PC-9 (cell line): ENCODE measurements around the gene EHMT1. TPM values are rescaled to one million over a fixed set of nuclear protein-coding genes. Genes with fewer than 3 reads are reported as not detected.

Experiments used
- BruUV-seq: library from RNA; stranded (reverse); fragments of 400-500 nt; replicated peaks from 2 replicates; lab custom pipeline; 2021; lab: Mats Ljungman, UMichigan
- CTCF ChIA-PET: fragments of 300-600 bp; sonication (Branson Sonifier 250); formaldehyde crosslinking; loops from one replicate; lab custom pipeline; 2022; ENCODE audit warnings: antibody characterized with exemption; lab: Charles Lee
- POLR2A ChIA-PET: fragments of 300-600 bp; sonication (Branson Sonifier 250); formaldehyde crosslinking; loops from one replicate; lab custom pipeline; 2022; ENCODE audit warnings: antibody characterized with exemption; ENCODE audit not compliant: unreplicated experiment; lab: Charles Lee
- DNase-seq, 2 experiments: peaks; one replicate each; pipeline versions ENCODE4 v3.0.0 to v3.0.0-alpha.2; 2015 to 2022; ENCODE audit warnings: mixed read lengths in 1 of 2
- H2AFZ ChIP-seq: fragments of 200-600 bp; sonication (generic); 2 replicates; pipeline ENCODE4 v1.8.1; 2017; ENCODE audit warnings: antibody characterized with exemption
- H3F3A ChIP-seq: fragments of 200-600 bp; sonication (generic); 2 replicates; pipeline ENCODE4 v1.8.1; 2017; ENCODE audit warnings: antibody characterized with exemption, mild to moderate bottlenecking, low read depth; ENCODE audit not compliant: insufficient read depth
- H3K27ac ChIP-seq: fragments of 200-600 bp; sonication (generic); 2 replicates; pipeline ENCODE4 v1.6.1; 2016; ENCODE audit warnings: mixed run types
- H3K27me3 ChIP-seq: fragments of 200-600 bp; sonication (generic); 2 replicates; pipeline ENCODE4 v1.6.1; 2016; ENCODE audit warnings: low read depth, mixed run types; ENCODE audit not compliant: insufficient read depth
- H3K36me3 ChIP-seq: fragments of 200-600 bp; sonication (generic); 2 replicates; pipeline ENCODE4 v1.6.1; 2016; ENCODE audit warnings: low read depth, mixed run types
- H3K4me1 ChIP-seq: fragments of 200-600 bp; sonication (generic); replicated peaks from 2 replicates; pipeline ENCODE4 v1.6.1; 2016; ENCODE audit warnings: mixed run types; ENCODE audit not compliant: insufficient read depth
- H3K4me2 ChIP-seq: fragments of 200-600 bp; sonication (generic); 2 replicates; pipeline ENCODE4 v1.6.1; 2017; ENCODE audit warnings: mixed run types
- H3K4me3 ChIP-seq: fragments of 200-600 bp; sonication (generic); 2 replicates; pipeline ENCODE4 v1.6.1; 2016; ENCODE audit warnings: mixed run types
- H3K79me2 ChIP-seq: fragments of 200-600 bp; sonication (generic); 2 replicates; pipeline ENCODE4 v1.6.1; 2017; ENCODE audit warnings: low read depth, mixed run types
- H3K9me2 ChIP-seq: fragments of 200-600 bp; sonication (generic); 2 replicates; pipeline ENCODE4 v1.8.1; 2017; ENCODE audit warnings: mild to moderate bottlenecking; ENCODE audit not compliant: insufficient read depth
- H3K9me3 ChIP-seq: fragments of 200-600 bp; sonication (generic); 2 replicates; pipeline ENCODE4 v1.8.1; 2016; ENCODE audit warnings: low read depth; ENCODE audit not compliant: insufficient read depth
- H4K20me1 ChIP-seq: fragments of 200-600 bp; sonication (generic); 2 replicates; pipeline ENCODE4 v1.8.1; 2017; ENCODE audit not compliant: insufficient read depth
- CTCF ChIP-seq: fragments of 200-600 bp; sonication (generic); conservative IDR thresholded peaks from 2 replicates; pipeline ENCODE4 v1.6.1; 2017; ENCODE audit warnings: mixed run types, antibody characterized with exemption, mild to moderate bottlenecking, moderate library complexity
- EZH2 ChIP-seq: fragments of 200-600 bp; sonication (generic); IDR thresholded peaks from 2 replicates; pipeline ENCODE4 v1.8.0; 2017; ENCODE audit warnings: antibody characterized with exemption, low read depth
- intact Hi-C: fragments of 100-400 bp; cut with micrococcal nuclease; formaldehyde crosslinking; loops from one replicate; pipeline ENCODE4 v1.10.0; 2022; ENCODE audit not compliant: unreplicated experiment
- total RNA-seq: library from RNA; stranded (reverse); gene quantifications from 2 replicates; pipeline ENCODE4 v1.2.3, GENCODE V29; 2021

EHMT1 gene
- total RNA-seq, 1 experiment from 2014 or later, result 116 TPM

GRCh38 chr9:137832191-137832700 is 213.4 kb downstream of the EHMT1 start:
- Histone ChIP-seq H3F3A (no peaks in the 10 kb centered on the region), H4K20me1 (no peaks in the 10 kb centered on the region; the same call in none of the 2 replicates), H3K4me1 (no peaks in the 10 kb centered on the region), H3K4me3 (no peak overlapping the region), H3K9me2 (no peaks in the 10 kb centered on the region), H3K27me3 (no peaks in the 10 kb centered on the region), H3K27ac (no peak overlapping the region), H3K36me3 (no peaks in the 10 kb centered on the region), H3K79me2 (no peaks in the 10 kb centered on the region), H3K4me2 (no peak overlapping the region), H2AFZ (no peak overlapping the region), H3K9me3 (no peaks in the 10 kb centered on the region)
- DNase-seq, result no peak
- no TSS peak for BruUV-seq
- ChIA-PET CTCF (no interaction called here), POLR2A (no interaction called here)
- intact Hi-C loops, result no loop called here
- TF ChIP-seq CTCF, result no peak
- TF ChIP-seq EZH2, result no peak

GRCh38 chr9:137832830-137833590 is 214.2 kb downstream of the EHMT1 start:
- no peaks in the 10 kb centered on the region; the same call in none of the 2 replicates for H4K20me1 ChIP-seq
- H3K9me3 ChIP-seq, result no peaks in the 10 kb centered on the region
- no peak overlapping the region for H3K4me3 ChIP-seq
- ChIA-PET POLR2A (no interaction called here), CTCF (no interaction called here)
- BruUV-seq, result no TSS peak
- no peaks in the 10 kb centered on the region for H3F3A ChIP-seq
- no peak for DNase-seq
- H3K27me3 ChIP-seq, result no peaks in the 10 kb centered on the region
- intact Hi-C loops, result no loop called here
- no peaks in the 10 kb centered on the region for H3K79me2 ChIP-seq
- H3K4me2 ChIP-seq, result no peak overlapping the region
- no peaks in the 10 kb centered on the region for H3K9me2 ChIP-seq
- H2AFZ ChIP-seq, result no peak overlapping the region
- no peaks in the 10 kb centered on the region for H3K36me3 ChIP-seq
- no peaks in the 10 kb centered on the region for H3K4me1 ChIP-seq
- no peak overlapping the region for H3K27ac ChIP-seq
- TF ChIP-seq EZH2 (no peak), CTCF (no peak)

GRCh38 chr9:137833721-137834613 is 215.2 kb downstream of the EHMT1 start:
- BruUV-seq, result no TSS peak
- Histone ChIP-seq H3K27me3 (no peaks in the 10 kb centered on the region), H4K20me1 (no peaks in the 10 kb centered on the region; the same call in 1 of the 2 replicates), H3K27ac (no peak overlapping the region), H3K4me2 (no peak overlapping the region), H2AFZ (no peak overlapping the region), H3K4me3 (no peak overlapping the region), H3K36me3 (no peaks in the 10 kb centered on the region), H3K9me3 (no peaks in the 10 kb centered on the region), H3K9me2 (no peaks in the 10 kb centered on the region), H3K79me2 (no peaks in the 10 kb centered on the region), H3F3A (no peaks in the 10 kb centered on the region), H3K4me1 (no peaks in the 10 kb centered on the region)
- DNase-seq, result no peak
- intact Hi-C loops, result no loop called here
- ChIA-PET CTCF (no interaction called here), POLR2A (no interaction called here)
- TF ChIP-seq EZH2 (no peak), CTCF (no peak)
